OCI-LY3 (cell line): Measurements from ENCODE around the gene USP46.

ENCODE experiments used
- EZH2phosphoT487 ChIP-seq: fragments of 200-600 bp; shearing (Covaris generic); IDR thresholded peaks from 2 replicates; pipeline ENCODE4 v1.6.1; 2018; ENCODE audit warnings: antibody characterized with exemption, mixed run types, low read depth
- TF ChIP-seq, protein P1 (sequence below): fragments of 200-600, 300-600 bp; sonication (generic); IDR thresholded peaks from 2 replicates; pipeline ENCODE4 v1.5.1; 2014; ENCODE audit warnings: antibody characterized with exemption, low read length, low read depth

DNA sequence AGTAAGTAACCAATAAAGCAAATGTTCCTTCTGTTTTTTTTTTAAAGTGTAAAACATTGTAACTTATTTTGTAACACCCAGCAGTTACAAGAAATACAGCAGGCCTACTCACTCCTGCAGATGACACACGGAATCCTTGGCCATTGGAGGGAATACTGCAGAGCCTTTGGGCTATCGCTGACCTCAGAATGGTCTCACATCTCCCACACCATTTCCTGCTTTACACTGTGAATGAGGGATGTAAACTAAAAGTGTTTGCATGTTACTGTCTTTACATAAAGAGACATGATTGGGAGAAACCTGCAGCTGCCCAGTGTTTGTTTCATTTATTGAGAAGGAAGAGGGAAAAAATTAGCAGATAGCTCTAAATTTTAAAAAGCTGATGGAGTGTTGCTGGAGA, 64.1 kb downstream of the USP46 start:
- TF ChIP-seq, protein P1, sequence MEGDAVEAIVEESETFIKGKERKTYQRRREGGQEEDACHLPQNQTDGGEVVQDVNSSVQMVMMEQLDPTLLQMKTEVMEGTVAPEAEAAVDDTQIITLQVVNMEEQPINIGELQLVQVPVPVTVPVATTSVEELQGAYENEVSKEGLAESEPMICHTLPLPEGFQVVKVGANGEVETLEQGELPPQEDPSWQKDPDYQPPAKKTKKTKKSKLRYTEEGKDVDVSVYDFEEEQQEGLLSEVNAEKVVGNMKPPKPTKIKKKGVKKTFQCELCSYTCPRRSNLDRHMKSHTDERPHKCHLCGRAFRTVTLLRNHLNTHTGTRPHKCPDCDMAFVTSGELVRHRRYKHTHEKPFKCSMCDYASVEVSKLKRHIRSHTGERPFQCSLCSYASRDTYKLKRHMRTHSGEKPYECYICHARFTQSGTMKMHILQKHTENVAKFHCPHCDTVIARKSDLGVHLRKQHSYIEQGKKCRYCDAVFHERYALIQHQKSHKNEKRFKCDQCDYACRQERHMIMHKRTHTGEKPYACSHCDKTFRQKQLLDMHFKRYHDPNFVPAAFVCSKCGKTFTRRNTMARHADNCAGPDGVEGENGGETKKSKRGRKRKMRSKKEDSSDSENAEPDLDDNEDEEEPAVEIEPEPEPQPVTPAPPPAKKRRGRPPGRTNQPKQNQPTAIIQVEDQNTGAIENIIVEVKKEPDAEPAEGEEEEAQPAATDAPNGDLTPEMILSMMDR, result no peak
- no peak for TF ChIP-seq EZH2phosphoT487
